Stimulated activated CD8-positive, alpha-beta memory T cell treated with anti-CD3 and anti-CD28 coated beads, Interleukin-12 subunit alpha, Interleukin-12 subunit beta, amount 100 ng/mL, for 24 hours (primary cell): ENCODE measurements around the gene CCL21.
A peak's percentile ranks its signal among the peaks of the same experiment; 100 is the strongest.

Experiments used
- DNase-seq: peaks from one replicate; pipeline ENCODE4 v3.0.0-alpha.2; 2020; ENCODE audit errors: extremely low read depth

The CCL21 gene

GRCh38 chr9:34707130-34707529 lies 2.8 kb downstream of the CCL21 start:
- DNase-seq: no peak

DNA sequence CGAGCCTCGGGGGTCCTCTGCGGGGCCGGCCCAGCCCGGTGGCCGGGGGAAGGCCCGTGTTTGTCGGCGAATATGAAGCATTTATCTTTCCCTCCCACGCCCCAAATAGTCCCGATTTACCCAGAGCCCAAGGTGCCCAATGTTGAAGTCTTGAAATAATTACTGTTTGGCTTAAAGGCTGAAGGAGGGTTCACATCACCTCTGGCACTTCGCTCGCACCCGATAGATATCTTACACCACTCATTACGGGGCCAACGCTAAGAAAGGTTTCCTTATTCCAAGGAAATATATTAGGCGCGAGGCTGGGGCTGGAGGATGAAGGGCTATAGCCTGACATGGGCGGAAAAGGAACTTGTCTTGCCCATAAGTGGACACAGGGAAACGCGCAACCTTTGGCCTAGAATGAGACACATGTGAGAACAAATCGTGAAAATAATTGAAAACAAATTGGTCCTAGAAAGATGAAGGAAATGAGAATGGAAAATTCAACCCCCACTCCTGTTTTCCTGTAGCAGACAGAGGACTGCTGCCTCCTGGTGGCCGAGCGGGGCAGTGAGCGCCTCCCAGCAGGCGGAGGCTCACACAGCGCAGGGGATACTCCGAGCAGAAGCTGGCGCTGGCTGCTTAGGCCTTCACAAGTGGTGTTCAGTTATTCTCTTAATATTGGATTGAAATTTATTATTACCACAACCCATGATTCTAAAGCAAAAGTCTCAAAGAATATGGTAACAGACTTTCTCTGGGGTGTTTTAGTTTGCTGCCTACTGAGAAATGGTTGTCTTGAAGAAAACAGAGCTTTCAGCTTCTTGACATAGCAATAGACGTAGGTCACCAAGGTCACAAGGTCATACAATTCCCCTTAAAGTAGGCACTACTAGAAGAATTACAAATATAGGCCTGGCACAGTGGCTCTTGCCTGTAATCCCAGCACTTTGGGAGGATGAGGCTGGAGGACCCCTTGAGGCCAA lies 7.9 kb downstream of the CCL21 start:
- peak; percentile 52 for DNase-seq

DNA sequence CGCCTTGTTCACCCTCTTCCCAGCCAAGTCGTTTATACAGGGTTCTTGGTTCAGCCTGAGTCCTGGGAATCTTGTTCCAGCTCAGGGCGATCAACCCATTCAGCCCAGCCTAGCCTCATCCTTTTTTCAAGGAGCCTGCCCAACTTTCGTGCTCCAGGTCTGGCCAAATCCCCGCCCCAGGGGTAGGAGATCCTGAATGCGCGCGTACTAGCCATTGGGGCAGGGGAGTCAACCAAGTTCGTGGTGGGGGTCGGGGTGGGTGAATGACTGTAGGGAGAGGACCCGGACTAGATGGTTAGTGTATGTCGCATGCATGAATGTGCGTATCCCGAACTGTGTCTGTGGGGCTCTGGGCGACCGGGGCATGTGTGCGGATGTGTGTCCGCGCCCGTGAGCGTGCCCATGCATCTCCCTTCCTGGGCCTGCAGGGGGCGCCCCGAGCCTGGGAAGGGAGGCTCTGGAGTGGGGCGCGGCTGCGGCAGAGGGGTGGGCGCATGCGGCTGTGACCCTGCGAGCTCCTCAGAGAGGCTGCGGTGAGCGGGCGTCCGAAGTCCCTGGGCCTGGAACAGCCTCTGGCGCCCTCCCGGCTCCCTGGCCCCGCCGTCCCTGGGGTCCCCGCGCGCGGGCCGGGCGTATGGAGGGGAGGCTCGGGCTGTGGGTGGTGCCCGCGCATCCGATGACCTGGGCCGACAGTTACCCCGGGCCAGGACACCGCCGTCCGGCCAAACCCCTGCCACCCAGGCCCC lies 8.7 kb downstream of the CCL21 start:
- peak; percentile 42 for DNase-seq

- no peak for DNase-seq
Measured at GRCh38 chr9:34694811-34695210, 15.1 kb downstream of the CCL21 start.

DNA sequence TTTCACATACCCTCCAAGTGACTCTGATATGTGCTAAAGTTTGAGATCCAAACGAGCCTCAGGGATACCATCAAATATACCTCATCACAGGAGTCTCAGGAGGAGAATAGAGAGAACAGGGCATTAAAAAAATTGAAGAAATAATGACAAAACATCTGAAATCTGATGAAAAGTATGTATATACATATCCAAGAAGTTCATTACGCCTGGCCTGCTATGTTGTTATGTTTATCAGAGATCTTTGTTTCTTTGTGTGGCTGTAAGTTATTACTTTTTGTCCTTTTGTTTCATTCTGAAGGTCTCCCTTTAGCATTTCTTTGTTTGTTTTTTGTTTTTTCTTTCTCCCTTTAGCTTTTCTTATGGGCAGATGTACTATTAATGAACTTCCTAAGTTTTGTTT lies 16.4 kb downstream of the CCL21 start:
- DNase-seq: no peak

- no peak for DNase-seq
Measured at GRCh38 chr9:34691936-34692315, 18.0 kb downstream of the CCL21 start.

DNA sequence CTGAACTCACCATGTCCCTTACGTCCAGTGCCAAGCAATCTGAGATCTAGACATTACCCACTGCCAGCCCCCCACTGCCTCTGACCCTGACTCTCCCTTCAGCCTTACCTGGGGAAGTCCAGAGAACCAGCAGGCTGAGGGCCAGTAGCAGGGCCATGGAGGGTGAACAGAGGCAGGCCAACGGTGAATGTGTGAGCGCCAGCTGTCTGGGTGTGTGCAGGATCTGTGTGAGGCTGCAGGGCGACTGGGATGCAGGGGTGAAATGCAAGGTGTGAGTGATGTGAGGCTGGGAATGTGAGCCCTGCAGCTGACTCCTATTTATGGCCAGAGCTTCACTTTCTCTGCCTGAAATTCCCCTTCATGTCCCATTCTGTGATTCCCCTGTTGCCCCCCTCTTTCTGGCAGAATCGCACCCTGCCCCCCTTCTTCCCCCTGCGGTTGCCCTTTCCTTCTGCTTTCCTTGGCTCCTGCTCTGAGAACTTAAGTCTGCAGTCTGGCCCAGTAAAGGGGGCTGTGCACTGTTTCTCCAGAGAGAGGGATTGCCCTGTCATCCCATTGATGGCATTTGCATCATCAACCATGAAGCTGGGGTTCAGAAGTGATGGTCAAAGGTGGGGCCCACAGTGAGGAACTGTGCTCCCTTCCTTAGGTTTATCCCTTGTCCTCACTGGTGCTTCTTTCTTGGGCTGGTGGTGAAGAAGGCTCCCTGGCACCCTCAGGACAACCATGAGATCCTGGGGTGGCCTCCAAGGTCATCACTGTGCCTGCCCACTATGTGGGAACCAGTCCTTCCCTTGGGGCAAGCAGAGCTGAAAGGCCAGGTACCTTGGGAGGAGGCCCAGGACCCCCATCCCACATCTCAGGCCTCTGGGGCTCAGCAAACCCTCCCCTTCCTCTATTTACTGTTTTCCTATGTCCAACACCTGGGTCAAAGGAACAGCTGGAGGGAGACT lies 18.7 kb downstream of the CCL21 start, which contains the start of gene CCL19:
Gene CCL19 (minus strand): TSS at position 294 of the 953 bp plus-strand sequence. CDS start 137 bp downstream, at position 157.
- no peak for DNase-seq

DNA sequence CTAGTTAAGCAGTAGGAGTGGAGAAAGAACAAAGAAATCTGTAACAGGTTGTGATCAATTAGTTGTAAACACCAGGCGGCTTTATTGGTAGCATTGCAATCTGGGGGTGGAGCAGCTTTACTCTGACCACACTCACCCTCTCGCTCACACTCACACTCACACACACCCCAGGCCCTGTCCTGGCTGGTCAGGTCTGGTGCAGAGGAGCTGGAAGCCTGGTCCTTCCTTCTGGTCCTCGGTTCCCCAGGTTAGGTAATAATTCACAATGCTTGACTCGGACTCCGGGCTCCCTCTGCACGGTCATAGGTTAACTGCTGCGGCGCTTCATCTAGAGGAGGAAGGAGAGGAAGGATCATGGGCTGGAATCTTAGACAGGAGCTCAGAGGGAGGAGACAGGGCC lies 20.4 kb downstream of the CCL21 start:
- no peak for DNase-seq

DNA sequence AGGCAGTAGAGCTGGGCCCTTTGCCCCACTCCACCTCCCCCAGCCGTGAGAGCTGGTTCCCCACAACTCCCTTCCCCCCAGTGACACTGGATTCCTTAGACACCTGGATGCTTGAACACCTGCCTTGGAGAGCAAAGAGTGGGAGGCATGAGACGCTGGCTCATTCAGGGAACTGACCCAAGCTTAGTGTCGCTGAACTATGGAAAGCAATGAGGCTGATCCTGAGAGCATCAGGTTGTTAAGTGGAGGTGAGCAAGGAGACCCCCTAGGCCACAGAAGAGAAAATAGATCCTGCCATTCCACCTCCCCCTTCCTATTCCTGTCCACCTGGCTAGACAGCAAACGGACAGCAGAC lies 20.8 kb downstream of the CCL21 start:
- DNase-seq: no peak

- no peak for DNase-seq
Measured at GRCh38 chr9:34688329-34689115, 21.4 kb downstream of the CCL21 start.

DNA sequence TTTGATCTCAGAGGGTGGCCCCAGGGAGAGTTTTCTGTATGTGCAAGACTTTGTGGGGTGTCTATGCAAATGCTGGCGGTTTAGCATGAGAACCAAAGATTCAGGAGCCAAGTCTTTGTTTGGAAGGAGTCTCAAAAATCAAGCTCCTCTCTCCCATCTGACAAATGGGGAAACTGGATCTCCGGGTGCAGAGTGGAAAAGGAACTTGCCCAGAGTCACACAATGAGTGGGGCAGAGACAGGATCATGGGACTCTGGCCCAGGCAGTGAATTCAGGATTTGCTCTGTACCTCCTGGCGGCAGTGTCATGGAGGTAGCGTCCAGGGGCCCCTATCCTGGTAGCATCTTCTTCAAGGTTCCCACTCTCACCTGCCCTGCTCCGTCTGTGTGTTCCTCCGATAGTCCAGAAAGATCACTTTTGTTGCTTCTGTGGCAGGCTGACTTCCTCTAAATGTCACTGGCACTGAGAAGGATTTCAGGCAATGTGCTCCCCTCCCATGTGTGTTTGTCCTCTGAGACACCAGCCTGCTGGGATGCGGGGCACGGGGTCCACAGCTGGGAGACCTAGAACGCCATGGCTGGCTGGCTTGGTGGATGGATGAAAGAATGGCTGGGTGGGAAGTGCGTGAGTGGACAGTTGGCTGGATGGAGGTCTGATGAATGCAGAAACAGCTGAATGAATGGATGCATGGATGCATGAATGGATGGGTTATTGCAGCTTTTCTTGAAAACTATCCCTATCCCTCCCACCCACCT lies 22.5 kb downstream of the CCL21 start:
- no peak for DNase-seq

DNA sequence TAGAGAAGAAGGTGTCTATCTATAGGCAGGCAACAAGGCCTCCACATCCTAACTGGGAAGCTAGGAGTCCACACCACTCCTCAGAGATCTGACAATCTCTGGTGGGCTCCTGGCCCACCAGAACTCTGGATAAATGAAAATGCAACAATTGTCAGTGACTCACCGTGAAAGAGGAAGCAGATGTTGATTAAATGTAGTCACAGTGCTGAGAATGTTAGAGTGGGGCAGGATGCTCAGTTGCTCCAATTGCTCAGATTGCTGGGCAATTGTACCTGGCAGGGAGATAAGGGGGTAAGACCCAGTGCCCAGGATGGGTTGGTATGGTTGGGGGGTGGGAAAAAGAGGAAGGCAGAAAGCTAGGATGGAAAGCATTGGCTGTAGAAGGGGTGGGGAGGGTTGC lies 23.2 kb downstream of the CCL21 start:
- no peak for DNase-seq

- DNase-seq: no peak
Measured at GRCh38 chr9:34686231-34686630, 23.7 kb downstream of the CCL21 start.

DNA sequence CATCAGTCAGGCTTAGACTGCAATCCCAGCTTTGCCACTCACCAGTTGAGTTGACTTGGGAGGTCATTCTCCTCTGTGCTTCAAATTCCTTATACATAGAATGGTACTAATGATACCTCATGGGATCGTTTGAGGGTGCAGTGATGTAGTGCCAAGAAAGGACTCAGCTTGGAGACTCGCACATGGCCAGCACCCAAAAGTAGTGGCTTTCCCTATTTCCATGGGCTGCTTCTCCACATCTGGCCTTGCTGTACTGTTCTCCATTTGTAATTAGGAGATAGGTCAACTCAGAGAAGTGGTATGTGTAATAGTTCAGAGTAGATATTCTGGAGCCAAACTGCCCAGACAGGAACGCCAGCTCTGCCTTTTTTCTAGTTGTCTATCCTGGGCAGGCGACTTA lies 24.3 kb downstream of the CCL21 start:
- DNase-seq: no peak

DNA sequence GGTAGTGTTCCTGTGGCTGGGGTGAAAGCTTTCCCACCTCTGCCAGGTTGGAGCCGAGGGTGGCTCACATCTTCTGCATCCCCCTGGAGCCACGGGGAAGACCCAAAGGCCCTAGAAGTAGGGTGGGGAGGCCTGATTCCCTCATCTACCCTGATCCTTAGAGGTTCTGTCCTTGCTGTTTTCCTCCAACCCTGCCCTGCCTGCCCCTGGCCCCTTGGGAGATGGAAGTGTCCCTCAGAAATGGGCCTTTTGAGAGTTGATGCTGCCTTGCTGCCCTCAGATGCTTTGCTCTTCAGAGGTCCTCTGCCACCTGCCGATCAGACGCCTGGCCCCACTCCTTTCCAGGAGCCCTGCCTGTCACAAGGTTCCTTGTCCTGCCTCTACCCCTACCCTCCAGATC lies 25.1 kb downstream of the CCL21 start:
- DNase-seq: no peak

GRCh38 chr9:34684145-34684544 lies 25.8 kb downstream of the CCL21 start:
- DNase-seq: no peak

DNA sequence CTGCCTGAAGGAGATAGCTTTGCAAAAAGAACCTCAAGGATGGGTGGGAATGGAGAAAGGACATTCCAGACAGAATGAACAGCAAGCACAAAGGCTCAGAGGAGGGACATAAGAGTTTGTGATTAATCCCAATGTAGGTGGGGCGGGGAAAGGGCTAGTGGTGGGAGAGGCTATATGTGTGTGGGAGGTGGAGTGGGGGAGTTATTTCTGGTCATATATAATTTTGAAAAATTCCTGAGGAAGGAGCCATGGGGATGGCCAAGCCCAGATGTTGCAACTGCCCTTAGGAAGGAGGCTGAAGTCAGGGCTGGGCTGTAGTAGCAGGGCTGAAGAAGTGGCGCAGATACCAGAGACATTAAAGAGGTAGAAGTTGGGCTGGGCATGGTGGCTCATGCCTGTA lies 34.1 kb downstream of the CCL21 start:
- no peak for DNase-seq

DNA sequence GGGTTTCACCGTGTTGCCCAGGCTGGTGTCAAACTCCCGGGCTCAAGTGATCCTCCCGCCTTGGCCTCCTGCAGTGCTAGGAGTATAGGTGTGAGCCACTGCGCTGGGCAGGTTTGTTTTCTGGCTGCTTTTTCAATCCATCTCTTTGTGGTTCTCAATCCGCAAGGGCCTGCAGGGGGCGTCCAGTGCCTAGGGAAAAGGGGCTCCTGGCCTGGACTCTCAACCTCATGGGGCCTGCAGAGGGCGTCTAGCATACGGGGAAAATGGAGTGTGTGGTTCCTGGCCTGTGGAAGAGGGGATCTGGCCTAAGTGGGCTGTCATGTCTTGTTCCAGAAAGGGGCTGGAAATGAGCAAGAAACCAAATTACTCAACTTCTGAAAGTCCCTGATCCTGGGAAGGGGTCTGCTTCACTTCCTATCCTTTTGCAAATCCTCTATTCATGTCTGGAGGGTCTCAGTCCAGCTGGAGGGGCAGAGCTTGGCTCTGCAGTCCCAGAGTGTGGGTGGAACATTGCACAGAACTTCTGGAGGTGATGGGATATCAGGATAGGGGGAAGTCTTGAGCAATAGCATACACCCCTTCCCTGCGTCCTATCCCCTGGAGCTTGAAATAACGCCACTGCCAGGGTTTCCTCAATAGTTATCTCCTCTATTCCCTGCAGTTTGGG lies 34.8 kb downstream of the CCL21 start:
- DNase-seq: peak; percentile 25

- no peak for DNase-seq
Measured at GRCh38 chr9:34674440-34674839, 35.5 kb downstream of the CCL21 start.

GRCh38 chr9:34671307-34671706 lies 38.6 kb downstream of the CCL21 start:
- DNase-seq: no peak
